Stimulated activated CD8-positive, alpha-beta memory T cell treated with anti-CD3 and anti-CD28 coated beads, Interleukin-7, amount 100 ng/mL, for 1 hour (primary cell): ENCODE data around the gene PUM2.
"Not testable (repeated sequence)": the region's sequence is repeated elsewhere in the genome, so short reads cannot be mapped to it uniquely, and the experiment has no call there.

Source experiments
- DNase-seq, 2 donors: peaks; one replicate each; pipeline ENCODE4 v3.0.0-alpha.2; 2020; ENCODE audit warnings: low read depth in 2 of 2

PUM2 gene

GRCh38 chr2:20294231-20294630 lies 56.4 kb downstream of the PUM2 start:
- DNase-seq, result no peak

GRCh38 chr2:20292984-20293383 lies 57.7 kb downstream of the PUM2 start:
- DNase-seq, result no peak

GRCh38 chr2:20291846-20292408 lies 58.7 kb downstream of the PUM2 start:
- DNase-seq, result no peak

GRCh38 chr2:20291106-20291564 lies 59.5 kb downstream of the PUM2 start:
- no peak for DNase-seq

- DNase-seq, result no peak
Observed at GRCh38 chr2:20288642-20289340, 61.9 kb downstream of the PUM2 start.

GRCh38 chr2:20282916-20283592 lies 67.6 kb downstream of the PUM2 start:
- DNase-seq, result no peak

GRCh38 chr2:20281876-20282275 lies 68.8 kb downstream of the PUM2 start:
- no peak for DNase-seq

GRCh38 chr2:20273042-20273441 lies 77.6 kb downstream of the PUM2 start:
- DNase-seq, result no peak

GRCh38 chr2:20268317-20268716 lies 82.3 kb downstream of the PUM2 start:
- not testable (repeated sequence) for DNase-seq

- DNase-seq, result no peak
Observed at GRCh38 chr2:20267529-20267928, 83.1 kb downstream of the PUM2 start.

GRCh38 chr2:20264629-20265028 lies 86.0 kb downstream of the PUM2 start:
- DNase-seq, result no peak

- DNase-seq, result no peak
Observed at GRCh38 chr2:20257411-20257810, 93.2 kb downstream of the PUM2 start.

GRCh38 chr2:20254731-20255130 lies 95.9 kb downstream of the PUM2 start:
- DNase-seq, result no peak

- no peak for DNase-seq
Observed at GRCh38 chr2:20250436-20250835, 100.2 kb downstream of the PUM2 start.

- DNase-seq, result no peak
Observed at GRCh38 chr2:20249170-20249569, 101.5 kb downstream of the PUM2 start.

GRCh38 chr2:20247084-20247483 lies 103.6 kb downstream of the PUM2 start:
- no peak for DNase-seq

- not testable (repeated sequence) for DNase-seq
Observed at GRCh38 chr2:20243637-20244036, 107.0 kb downstream of the PUM2 start.

- DNase-seq, result no peak
Observed at GRCh38 chr2:20242727-20243377, 107.8 kb downstream of the PUM2 start.

- DNase-seq, result no peak
Observed at GRCh38 chr2:20241973-20242726, 108.5 kb downstream of the PUM2 start.

GRCh38 chr2:20240291-20240690 lies 110.4 kb downstream of the PUM2 start:
- DNase-seq, result not testable (repeated sequence)

- no peak for DNase-seq
Observed at GRCh38 chr2:20236496-20236895, 114.1 kb downstream of the PUM2 start.
